Neural progenitor cell (in vitro differentiated cells): ENCODE measurements around the gene ZNF420. TPM values are rescaled to one million over a fixed set of nuclear protein-coding genes. Genes with fewer than 3 reads are reported as not detected.
"Not testable (repeated sequence)": the region's sequence is repeated elsewhere in the genome, so short reads cannot be mapped to it uniquely, and the experiment has no call there.

Experiments
- DNase-seq: peaks from one replicate; pipeline ENCODE4 v3.0.0-alpha.2; 2016; ENCODE audit warnings: low spot score
- H2AFZ ChIP-seq: fragments of 200-600 bp; sonication (generic); replicated peaks from 2 replicates; pipeline ENCODE4 v1.6.1; 2016; ENCODE audit warnings: antibody characterized with exemption
- H3F3A ChIP-seq: fragments of 200-600 bp; sonication (generic); 2 replicates; pipeline ENCODE4 v1.6.1; 2016; ENCODE audit warnings: antibody characterized with exemption, low read depth
- H3K27ac ChIP-seq: fragments of 200-600 bp; sonication (generic); 2 replicates; pipeline ENCODE4 v1.5.1; 2016; ENCODE audit warnings: mild to moderate bottlenecking
- H3K27me3 ChIP-seq: fragments of 200-600 bp; sonication (generic); 2 replicates; pipeline ENCODE4 v1.6.1; 2016; ENCODE audit warnings: mild to moderate bottlenecking, moderate library complexity
- H3K36me3 ChIP-seq: fragments of 200-600 bp; sonication (generic); 2 replicates; pipeline ENCODE4 v1.5.1; 2016
- H3K4me1 ChIP-seq: fragments of 200-600 bp; sonication (generic); 2 replicates; pipeline ENCODE4 v1.6.1; 2016; ENCODE audit warnings: mixed run types
- H3K4me2 ChIP-seq: fragments of 200-600 bp; sonication (generic); 2 replicates; pipeline ENCODE4 v1.6.1; 2016
- H3K4me3 ChIP-seq: fragments of 200-600 bp; sonication (generic); 2 replicates; pipeline ENCODE4 v1.5.1; 2016
- H3K79me2 ChIP-seq: fragments of 200-600 bp; sonication (generic); 2 replicates; pipeline ENCODE4 v1.6.1; 2016; ENCODE audit warnings: low read depth
- H3K9ac ChIP-seq: fragments of 200-600 bp; sonication (generic); 2 replicates; pipeline ENCODE4 v1.6.1; 2016
- H3K9me3 ChIP-seq: fragments of 200-600 bp; sonication (generic); 2 replicates; pipeline ENCODE4 v1.5.1; 2016; ENCODE audit warnings: low read depth
- H4K20me1 ChIP-seq: fragments of 200-600 bp; sonication (generic); 2 replicates; pipeline ENCODE4 v1.6.1; 2016; ENCODE audit warnings: low read depth
- H3K27ac Mint-ChIP-seq: 3 replicates; pipeline ENCODE4 v1.8.0; 2021; ENCODE audit warnings: mixed read lengths
- H3K27me3 Mint-ChIP-seq: 2 replicates; pipeline ENCODE4 v1.8.0; 2022; ENCODE audit warnings: low read depth, mild to moderate bottlenecking, inconsistent platforms, moderate library complexity, mixed read lengths; ENCODE audit not compliant: insufficient read depth
- H3K36me3 Mint-ChIP-seq: 3 replicates; pipeline ENCODE4 v1.8.0; 2021; ENCODE audit warnings: mixed read lengths
- H3K4me1 Mint-ChIP-seq: 3 replicates; pipeline ENCODE4 v1.8.0; 2021; ENCODE audit warnings: mixed read lengths
- H3K4me3 Mint-ChIP-seq: 3 replicates; pipeline ENCODE4 v1.8.0; 2021; ENCODE audit warnings: mild to moderate bottlenecking, moderate library complexity, mixed read lengths
- H3K9me3 Mint-ChIP-seq: 3 replicates; pipeline ENCODE4 v1.8.0; 2020; ENCODE audit warnings: mixed read lengths
- EZH2 ChIP-seq: fragments of 200-600 bp; sonication (generic); IDR thresholded peaks from 2 replicates; pipeline ENCODE4 v1.6.1; 2017; ENCODE audit warnings: antibody characterized with exemption, mild to moderate bottlenecking, moderate library complexity
- EZH2phosphoT487 ChIP-seq: fragments of 200-600 bp; sonication (generic); IDR thresholded peaks from 2 replicates; pipeline ENCODE4 v1.6.1; 2017; ENCODE audit warnings: antibody characterized with exemption
- total RNA-seq: library from RNA; depleted of rRNA; stranded (reverse); fragments of >200 nt; gene quantifications from 2 replicates; pipeline ENCODE4 v1.2.3, GENCODE V29; 2015; ENCODE audit warnings: low replicate concordance
- TF ChIP-seq, protein P1 (sequence below): fragments of 200-600 bp; sonication (generic); IDR thresholded peaks from 2 replicates; pipeline ENCODE4 v1.5.1; 2017; ENCODE audit warnings: antibody characterized with exemption, mild to moderate bottlenecking

ZNF420 gene
- total RNA-seq, 1 donor from 2014 or later, result 19.8 TPM

DNA sequence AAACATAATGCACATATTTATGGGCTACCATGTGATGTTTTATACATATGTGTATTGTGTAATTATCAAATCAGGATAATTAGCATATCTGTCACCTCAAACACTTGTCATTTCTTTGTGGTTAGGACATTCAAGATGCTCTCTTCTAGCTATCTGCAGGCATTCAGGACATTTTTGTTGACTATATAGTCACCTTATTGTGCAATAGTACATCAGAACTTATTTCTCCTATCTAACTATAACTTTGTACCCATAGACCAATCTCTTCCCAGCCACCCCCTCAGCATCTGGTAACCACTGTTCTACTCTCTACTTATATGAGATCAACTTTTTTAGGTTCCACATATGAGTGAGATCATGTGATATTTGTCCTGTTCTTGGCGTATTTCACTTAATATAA, 20.3 kb downstream of the ZNF420 start:
- Histone ChIP-seq H3K4me1 (no peaks in the 10 kb centered on the region), H3F3A (no peaks in the 10 kb centered on the region), H3K27me3 (no peaks in the 10 kb centered on the region), H4K20me1 (no peaks in the 10 kb centered on the region), H3K4me2 (no peak overlapping the region), H2AFZ (no peak overlapping the region), H3K27ac (no peak overlapping the region), H3K79me2 (no peaks in the 10 kb centered on the region), H3K4me3 (no peak overlapping the region), H3K9me3 (peaks cover 30% of the 10 kb centered on the region), H3K36me3 (peaks cover 29% of the 10 kb centered on the region), H3K9ac (no peak overlapping the region)
- TF ChIP-seq EZH2 (no peak), EZH2phosphoT487 (no peak)
- TF ChIP-seq, protein P1, sequence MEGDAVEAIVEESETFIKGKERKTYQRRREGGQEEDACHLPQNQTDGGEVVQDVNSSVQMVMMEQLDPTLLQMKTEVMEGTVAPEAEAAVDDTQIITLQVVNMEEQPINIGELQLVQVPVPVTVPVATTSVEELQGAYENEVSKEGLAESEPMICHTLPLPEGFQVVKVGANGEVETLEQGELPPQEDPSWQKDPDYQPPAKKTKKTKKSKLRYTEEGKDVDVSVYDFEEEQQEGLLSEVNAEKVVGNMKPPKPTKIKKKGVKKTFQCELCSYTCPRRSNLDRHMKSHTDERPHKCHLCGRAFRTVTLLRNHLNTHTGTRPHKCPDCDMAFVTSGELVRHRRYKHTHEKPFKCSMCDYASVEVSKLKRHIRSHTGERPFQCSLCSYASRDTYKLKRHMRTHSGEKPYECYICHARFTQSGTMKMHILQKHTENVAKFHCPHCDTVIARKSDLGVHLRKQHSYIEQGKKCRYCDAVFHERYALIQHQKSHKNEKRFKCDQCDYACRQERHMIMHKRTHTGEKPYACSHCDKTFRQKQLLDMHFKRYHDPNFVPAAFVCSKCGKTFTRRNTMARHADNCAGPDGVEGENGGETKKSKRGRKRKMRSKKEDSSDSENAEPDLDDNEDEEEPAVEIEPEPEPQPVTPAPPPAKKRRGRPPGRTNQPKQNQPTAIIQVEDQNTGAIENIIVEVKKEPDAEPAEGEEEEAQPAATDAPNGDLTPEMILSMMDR, result no peak
- peaks cover 2% of the 10 kb centered on the region for H3K27me3 Mint-ChIP-seq
- peaks cover 69% of the 10 kb centered on the region for H3K36me3 Mint-ChIP-seq
- no peak overlapping the region for H3K4me3 Mint-ChIP-seq
- DNase-seq, result no peak
- no peaks in the 10 kb centered on the region for H3K4me1 Mint-ChIP-seq
- H3K9me3 Mint-ChIP-seq, result peaks cover 73% of the 10 kb centered on the region
- no peak overlapping the region for H3K27ac Mint-ChIP-seq

DNA sequence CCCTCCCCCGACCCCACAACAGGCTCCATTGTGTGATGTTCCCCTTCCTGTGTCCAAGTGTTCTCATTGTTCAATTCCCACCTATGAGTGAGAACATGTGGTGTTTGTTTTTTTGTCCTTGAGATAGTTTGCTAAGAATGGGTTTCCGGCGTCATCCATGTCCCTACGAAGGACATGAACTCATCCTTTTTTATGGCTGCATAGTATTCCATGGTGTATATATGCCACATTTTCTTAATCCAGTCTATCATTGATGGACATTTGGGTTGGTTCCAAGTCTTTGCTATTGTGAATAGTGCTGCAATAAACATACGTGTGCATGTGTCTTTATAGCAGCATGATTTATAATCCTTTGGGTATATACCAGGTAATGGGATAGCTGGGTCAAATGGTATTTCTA, 25.9 kb downstream of the ZNF420 start:
- H3K27ac Mint-ChIP-seq, H3F3A ChIP-seq, H3K27me3 ChIP-seq, H4K20me1 ChIP-seq, H3K4me3 Mint-ChIP-seq, DNase-seq, H3K27me3 Mint-ChIP-seq, H3K4me1 ChIP-seq, H2AFZ ChIP-seq, H3K36me3 ChIP-seq, H3K4me1 Mint-ChIP-seq, H3K4me3 ChIP-seq, H3K9ac ChIP-seq, H3K79me2 ChIP-seq, H3K27ac ChIP-seq, H3K4me2 ChIP-seq: not testable (repeated sequence)
- peaks cover 67% of the 10 kb centered on the region for H3K36me3 Mint-ChIP-seq
- H3K9me3 Mint-ChIP-seq, result peaks cover 83% of the 10 kb centered on the region
- H3K9me3 ChIP-seq, result peaks cover 24% of the 10 kb centered on the region

DNA sequence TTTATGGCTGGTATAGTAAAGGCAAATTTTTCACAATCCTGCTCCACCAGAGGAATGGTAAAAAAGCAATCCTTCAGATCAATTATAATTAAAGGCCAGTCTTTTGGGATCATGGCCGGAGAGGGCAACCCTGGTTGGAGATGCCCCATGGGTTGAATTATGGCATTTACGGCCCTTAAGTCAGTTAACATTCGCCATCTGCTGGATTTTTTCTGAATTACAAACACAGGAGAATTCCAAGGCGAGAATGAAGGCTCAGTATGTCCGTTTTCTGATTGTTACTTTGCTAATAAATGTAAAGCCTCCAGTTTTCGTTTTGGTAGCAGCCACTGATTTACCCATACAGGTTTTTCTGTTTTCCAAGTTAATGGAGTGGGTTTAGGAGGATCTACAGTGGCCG, 33.5 kb downstream of the ZNF420 start:
- peaks cover 49% of the 10 kb centered on the region for H3K9me3 ChIP-seq
- Mint-ChIP-seq H3K9me3 (peaks cover 92% of the 10 kb centered on the region), H3K36me3 (peaks cover 84% of the 10 kb centered on the region)
- TF ChIP-seq, protein P1, result peak; percentile 33
- not testable (repeated sequence) for H3K4me1 ChIP-seq, H3K4me2 ChIP-seq, H3K36me3 ChIP-seq, H3K27ac ChIP-seq, H3K4me1 Mint-ChIP-seq, H2AFZ ChIP-seq, H3F3A ChIP-seq, H3K79me2 ChIP-seq, H3K4me3 Mint-ChIP-seq, H3K27me3 ChIP-seq, H3K27ac Mint-ChIP-seq, H3K27me3 Mint-ChIP-seq, H3K9ac ChIP-seq, H3K4me3 ChIP-seq, H4K20me1 ChIP-seq
- peak; percentile 7 for DNase-seq

GRCh38 chr19:37114001-37114400, 35.8 kb downstream of the ZNF420 start:
- no peaks in the 10 kb centered on the region for H4K20me1 ChIP-seq
- no peaks in the 10 kb centered on the region for H3F3A ChIP-seq
- no peak for DNase-seq
- TF ChIP-seq, protein P1, result peak; percentile 39
- TF ChIP-seq EZH2phosphoT487, result no peak
- TF ChIP-seq EZH2, result no peak
- Mint-ChIP-seq H3K27ac (no peak overlapping the region), H3K27me3 (peaks cover 5% of the 10 kb centered on the region), H3K4me1 (no peaks in the 10 kb centered on the region), H3K4me3 (no peak overlapping the region), H3K36me3 (peaks cover 65% of the 10 kb centered on the region), H3K9me3 (peaks cover 86% of the 10 kb centered on the region)
- H3K27me3 ChIP-seq, result no peaks in the 10 kb centered on the region
- H3K4me2 ChIP-seq, result no peak overlapping the region
- no peak overlapping the region for H2AFZ ChIP-seq
- no peak overlapping the region for H3K4me3 ChIP-seq
- H3K9ac ChIP-seq, result no peak overlapping the region
- H3K79me2 ChIP-seq, result no peaks in the 10 kb centered on the region
- H3K9me3 ChIP-seq, result peaks cover 42% of the 10 kb centered on the region
- H3K36me3 ChIP-seq, result peaks cover 6% of the 10 kb centered on the region
- H3K4me1 ChIP-seq, result no peaks in the 10 kb centered on the region
- H3K27ac ChIP-seq, result no peak overlapping the region

GRCh38 chr19:37122093-37122492, 43.9 kb downstream of the ZNF420 start:
- not testable (repeated sequence) for H3K4me3 ChIP-seq, H3K27ac ChIP-seq, DNase-seq, H3K9ac ChIP-seq, H3K4me1 Mint-ChIP-seq, H3K27me3 ChIP-seq, H3F3A ChIP-seq, H3K27me3 Mint-ChIP-seq, H3K4me3 Mint-ChIP-seq, H3K4me2 ChIP-seq, H3K79me2 ChIP-seq, H2AFZ ChIP-seq, H3K27ac Mint-ChIP-seq, H3K4me1 ChIP-seq, H4K20me1 ChIP-seq
- Mint-ChIP-seq H3K9me3 (peaks cover 69% of the 10 kb centered on the region), H3K36me3 (peaks cover 13% of the 10 kb centered on the region)
- Histone ChIP-seq H3K9me3 (peaks cover 32% of the 10 kb centered on the region), H3K36me3 (peaks cover 14% of the 10 kb centered on the region)
